ENCODE data around the gene ESR2.
A peak's percentile ranks its signal among the peaks of the same experiment; 100 is the strongest.
"Not testable (repeated sequence)": the region's sequence is repeated elsewhere in the genome, so short reads cannot be mapped to it uniquely, and the experiment has no call there.

ESR2 gene

GRCh38 chr14:64326502-64326901 lies 32.3 kb upstream of the ESR2 start:
- DNase-seq, result no peak
- Histone ChIP-seq H3K9me3 (no peaks in the 10 kb centered on the region), H3K4me3 (ENCODE audit: low read depth, low read length) (no peak overlapping the region), H3K36me3 (no peaks in the 10 kb centered on the region), H3K27me3 (no peaks in the 10 kb centered on the region), H3K4me1 (no peaks in the 10 kb centered on the region)
- TF ChIP-seq, protein P1, sequence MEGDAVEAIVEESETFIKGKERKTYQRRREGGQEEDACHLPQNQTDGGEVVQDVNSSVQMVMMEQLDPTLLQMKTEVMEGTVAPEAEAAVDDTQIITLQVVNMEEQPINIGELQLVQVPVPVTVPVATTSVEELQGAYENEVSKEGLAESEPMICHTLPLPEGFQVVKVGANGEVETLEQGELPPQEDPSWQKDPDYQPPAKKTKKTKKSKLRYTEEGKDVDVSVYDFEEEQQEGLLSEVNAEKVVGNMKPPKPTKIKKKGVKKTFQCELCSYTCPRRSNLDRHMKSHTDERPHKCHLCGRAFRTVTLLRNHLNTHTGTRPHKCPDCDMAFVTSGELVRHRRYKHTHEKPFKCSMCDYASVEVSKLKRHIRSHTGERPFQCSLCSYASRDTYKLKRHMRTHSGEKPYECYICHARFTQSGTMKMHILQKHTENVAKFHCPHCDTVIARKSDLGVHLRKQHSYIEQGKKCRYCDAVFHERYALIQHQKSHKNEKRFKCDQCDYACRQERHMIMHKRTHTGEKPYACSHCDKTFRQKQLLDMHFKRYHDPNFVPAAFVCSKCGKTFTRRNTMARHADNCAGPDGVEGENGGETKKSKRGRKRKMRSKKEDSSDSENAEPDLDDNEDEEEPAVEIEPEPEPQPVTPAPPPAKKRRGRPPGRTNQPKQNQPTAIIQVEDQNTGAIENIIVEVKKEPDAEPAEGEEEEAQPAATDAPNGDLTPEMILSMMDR (IDR thresholded peaks at IDR 0.05; ENCODE audit: low read depth, low read length), result no peak

DNA sequence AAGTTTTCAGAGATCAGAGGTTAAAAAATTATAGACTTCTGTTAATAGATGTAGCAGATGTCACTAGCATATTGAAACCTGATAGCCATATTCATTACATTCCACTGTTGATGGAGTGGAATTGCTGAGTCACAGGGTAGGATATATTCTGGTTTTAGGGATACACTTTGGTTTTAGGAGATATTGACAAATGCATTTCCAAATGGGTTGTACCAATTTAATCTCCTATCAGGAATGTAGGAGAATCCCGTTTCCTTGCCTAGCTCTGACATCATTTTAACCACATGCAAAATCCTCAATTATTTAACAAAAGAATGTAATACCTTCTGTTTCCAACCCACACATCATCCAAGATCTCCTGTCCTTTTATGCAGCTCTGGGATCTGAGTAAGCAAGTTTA lies 30.7 kb upstream of the ESR2 start:
- H3K27me3 ChIP-seq, result no peaks in the 10 kb centered on the region
- no peaks in the 10 kb centered on the region for H3K36me3 ChIP-seq
- TF ChIP-seq, protein P1 (IDR thresholded peaks at IDR 0.05; ENCODE audit: low read depth, low read length), result no peak
- no peaks in the 10 kb centered on the region for H3K9me3 ChIP-seq
- no peak overlapping the region for H3K4me3 ChIP-seq (ENCODE audit: low read depth, low read length)
- no peaks in the 10 kb centered on the region for H3K4me1 ChIP-seq
- DNase-seq, result no peak

- Histone ChIP-seq H3K4me1 (no peaks in the 10 kb centered on the region), H3K4me3 (ENCODE audit: low read depth, low read length) (no peak overlapping the region), H3K27me3 (no peaks in the 10 kb centered on the region), H3K9me3 (no peaks in the 10 kb centered on the region), H3K36me3 (no peaks in the 10 kb centered on the region)
- TF ChIP-seq, protein P1 (IDR thresholded peaks at IDR 0.05; ENCODE audit: low read depth, low read length), result no peak
- no peak for DNase-seq
Observed at GRCh38 chr14:64324461-64324860, 30.3 kb upstream of the ESR2 start.

GRCh38 chr14:64320362-64320761 lies 26.2 kb upstream of the ESR2 start:
- not testable (repeated sequence) for H3K4me1 ChIP-seq; H3K4me3 ChIP-seq (ENCODE audit: low read depth, low read length); H3K36me3 ChIP-seq; H3K27me3 ChIP-seq; H3K9me3 ChIP-seq; DNase-seq

DNA sequence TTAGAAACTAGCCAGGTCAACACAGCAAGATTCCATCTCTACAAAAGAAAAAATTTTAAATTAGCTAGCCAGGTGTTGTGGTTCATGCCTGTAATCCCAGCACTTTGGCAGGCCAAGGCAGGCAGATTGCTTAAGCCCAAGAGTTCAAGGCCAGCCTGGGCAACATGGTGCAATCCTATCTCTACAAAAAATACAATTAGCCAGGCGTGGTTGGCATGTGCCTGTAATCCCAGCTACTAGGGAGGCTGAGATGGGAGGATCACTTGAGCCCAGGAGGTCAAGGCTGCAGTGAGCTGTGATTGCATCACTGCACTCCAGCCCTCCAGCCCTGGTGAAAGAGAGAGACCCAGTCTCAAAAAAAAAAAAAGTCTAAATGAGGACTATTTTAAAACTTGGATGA lies 24.5 kb upstream of the ESR2 start:
- DNase-seq, H3K36me3 ChIP-seq: not testable (repeated sequence)

DNA sequence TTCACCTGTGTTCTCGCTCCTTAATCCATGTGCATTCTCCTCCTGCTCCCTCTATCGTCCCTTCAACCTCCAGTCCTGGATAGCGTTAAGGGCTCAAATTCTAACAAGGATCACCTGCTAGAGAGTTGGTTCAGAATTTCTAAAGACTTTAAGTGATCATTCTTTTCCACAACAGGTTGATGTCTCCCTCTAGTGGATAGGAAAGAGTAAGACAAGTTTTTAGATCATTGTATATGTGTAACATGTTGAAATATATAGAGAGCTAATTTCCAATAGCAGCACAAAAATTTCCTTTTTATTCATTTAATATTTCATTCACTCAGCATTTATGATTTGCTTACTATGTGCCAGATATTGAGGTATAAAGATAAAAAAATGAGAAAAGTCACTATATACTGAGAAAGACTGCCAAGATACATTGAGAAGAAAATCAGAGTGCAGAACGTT lies 9.3 kb upstream of the ESR2 start:
- TF ChIP-seq, protein P1 (IDR thresholded peaks at IDR 0.05; ENCODE audit: low read depth, low read length), result peak; percentile 81
- H3K4me3 ChIP-seq (ENCODE audit: low read depth, low read length), result no peak overlapping the region
- no peaks in the 10 kb centered on the region for H3K4me1 ChIP-seq
- H3K36me3 ChIP-seq, result no peaks in the 10 kb centered on the region
- no peak for DNase-seq
- no peaks in the 10 kb centered on the region for H3K9me3 ChIP-seq
- no peaks in the 10 kb centered on the region for H3K27me3 ChIP-seq

More for the DNA sequence above, 24.5 kb upstream of the ESR2 start:
- H3K4me1 ChIP-seq; H3K4me3 ChIP-seq (ENCODE audit: low read depth, low read length); H3K9me3 ChIP-seq; H3K27me3 ChIP-seq: not testable (repeated sequence)

GRCh38 chr14:64298773-64299172 lies 4.6 kb upstream of the ESR2 start:
- Histone ChIP-seq H3K4me1 (no peaks in the 10 kb centered on the region), H3K36me3 (no peaks in the 10 kb centered on the region), H3K27me3 (peaks cover 5% of the 10 kb centered on the region), H3K9me3 (no peaks in the 10 kb centered on the region), H3K4me3 (ENCODE audit: low read depth, low read length) (no peak overlapping the region)
- TF ChIP-seq, protein P1 (IDR thresholded peaks at IDR 0.05; ENCODE audit: low read depth, low read length), result 0 out of 2 replicates have a peak, but pooled peaks have one; percentile 15
- no peak for DNase-seq

Measured in BE2C (cell line).